Melanocyte of skin (primary cell): Measurements from ENCODE around the gene GTF2H3. TPM values are rescaled to one million over a fixed set of nuclear protein-coding genes. Genes with fewer than 3 reads are reported as not detected.

Experiments used
- small RNA-seq, 2 donors: library from RNA; depleted of rRNA; stranded (forward); fragments of <200 nt; gene quantifications; one replicate each; pipeline ENCODE3, GENCODE V24; 2012
- total RNA-seq, 2 donors: library from RNA; depleted of rRNA; stranded (reverse); fragments of >200 nt; gene quantifications; 2 replicates each; pipeline ENCODE4 v1.2.3, GENCODE V29; 2012

GTF2H3 gene
- 10 to 100 TPM; 59.2 to 68.6 TPM for total RNA-seq

GRCh38 chr12:123633379-123634141 is at the start of gene GTF2H3, which contains the start of gene EIF2B1:
Gene GTF2H3 (plus strand): TSS chr12:123633829. CDS start chr12:123633860, 31 bp downstream.
Gene EIF2B1 (minus strand): TSS chr12:123633686. CDS start chr12:123633557, 129 bp downstream.

GRCh38 chr12:123601602-123602489 is 31.8 kb upstream of the GTF2H3 start, which contains the start of gene DDX55:
Gene DDX55 (plus strand): TSS chr12:123602099. CDS start chr12:123602149, 50 bp downstream.

DNA sequence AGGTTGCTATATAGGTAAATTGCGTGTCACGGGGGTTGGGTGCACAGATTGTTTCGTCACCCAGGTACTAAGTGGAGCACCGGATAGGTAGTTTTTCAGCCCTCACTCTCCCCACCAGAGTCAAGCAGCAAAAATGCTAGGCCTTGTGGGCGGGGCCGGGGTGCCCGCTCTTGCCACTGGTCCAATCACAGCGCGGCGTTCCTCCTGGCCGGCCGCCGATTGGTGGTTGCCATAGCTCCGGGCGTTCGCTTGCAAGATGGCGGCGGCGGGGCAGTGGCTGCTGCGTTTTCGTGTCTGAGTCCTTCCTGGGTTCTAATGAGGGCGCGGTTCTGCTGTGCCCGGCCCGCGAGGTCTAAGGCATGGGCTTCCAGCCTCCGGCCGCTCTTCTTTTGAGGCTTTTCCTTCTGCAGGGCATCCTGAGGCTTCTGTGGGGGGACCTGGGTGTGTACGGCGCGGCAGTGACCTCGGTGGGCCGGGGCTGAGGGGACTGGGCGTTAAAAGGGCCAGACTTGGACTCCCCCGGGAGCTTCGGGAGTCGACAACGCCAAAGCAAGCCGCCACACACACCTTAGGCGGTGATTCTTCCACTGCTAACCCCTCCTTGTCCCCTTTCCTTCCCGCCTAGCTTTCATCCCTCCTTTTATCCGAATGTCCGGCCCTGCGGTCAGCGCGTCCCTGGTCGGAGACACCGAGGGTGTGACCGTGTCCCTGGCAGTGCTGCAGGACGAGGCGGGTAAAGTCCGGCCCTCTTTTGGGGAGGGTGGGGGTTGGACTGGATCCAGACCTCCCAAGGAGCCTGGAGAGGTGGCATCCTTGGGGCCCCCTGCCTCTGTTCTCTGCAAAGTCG is 37.5 kb downstream of the GTF2H3 start, which contains the start of gene TCTN2:
Gene TCTN2 (plus strand): TSS at position 232 of the 847 bp plus-strand sequence. CDS start 128 bp downstream, at position 360.

Small RNA genes lying within 50 kb of the gene (small RNA-seq; reads per million reads assigned to genes)
- 11.3 to 34.0 reads per million in 2 donors for gene SNORA9B

Other genes starting within 250 kb of the GTF2H3 start
- 10 to 100 TPM; 29.9 to 42.3 TPM for gene KMT5A, start 249.7 kb upstream of the GTF2H3 start, total RNA-seq
- 1 to 10 TPM; 1.0 to 2.0 TPM for gene RILPL2, start 197.1 kb upstream of the GTF2H3 start, total RNA-seq
- gene SNRNP35, start 175.7 kb upstream of the GTF2H3 start, total RNA-seq: 10 to 100 TPM; 12.0 to 16.0 TPM
- 10 to 100 TPM in 1 of 2 donors, 1 to 10 TPM in 1; 9.3 to 11.3 TPM for gene RILPL1, start 100.1 kb upstream of the GTF2H3 start, total RNA-seq
- gene TMED2, start 49.3 kb upstream of the GTF2H3 start, total RNA-seq: 100 to 1,000 TPM; 206 to 326 TPM
- gene DDX55, start 31.7 kb upstream of the GTF2H3 start, total RNA-seq: 10 to 100 TPM; 27.9 to 32.0 TPM
- gene EIF2B1, start 143 bp upstream of the GTF2H3 start, total RNA-seq: 10 to 100 TPM; 28.2 to 40.6 TPM
- gene TCTN2, start 37.3 kb downstream of the GTF2H3 start, total RNA-seq: 10 to 100 TPM; 34.8 to 36.3 TPM
- gene ATP6V0A2, start 78.5 kb downstream of the GTF2H3 start, total RNA-seq: 10 to 100 TPM; 38.9 to 41.0 TPM
- gene DNAH10, start 128.5 kb downstream of the GTF2H3 start, total RNA-seq: 1 to 10 TPM in 1 of 2 donors, under 1 TPM in 1; 0.34 to 9.7 TPM